Gastrocnemius medialis (tissue), 4 donors: Measurements from ENCODE around the gene ELL2.

Experiments used
- POLR2A ChIP-seq, 2 donors: fragments of 450-650 bp; IDR thresholded peaks; one replicate each; pipeline ENCODE4 v1.6.1; 2017; ENCODE audit warnings: antibody characterized with exemption in 2 of 2, mild to moderate bottlenecking in 2 of 2, moderate library complexity in 2 of 2
- TF ChIP-seq, protein P1 (sequence below), 5 experiments: fragments of 450-650 bp in 3 of 5; fragments of 200-600 bp in 2 of 5; sonication (generic) in 2 of 5; IDR thresholded peaks in 4 of 5; conservative IDR thresholded peaks in 1 of 5; 1 replicate in 4 of 5; 2 replicates in 1 of 5; pipeline ENCODE4 v1.5.1; 2016 to 2019; ENCODE audit warnings: antibody characterized with exemption in 5 of 5, mild to moderate bottlenecking in 3 of 5, moderate library complexity in 3 of 5

DNA sequence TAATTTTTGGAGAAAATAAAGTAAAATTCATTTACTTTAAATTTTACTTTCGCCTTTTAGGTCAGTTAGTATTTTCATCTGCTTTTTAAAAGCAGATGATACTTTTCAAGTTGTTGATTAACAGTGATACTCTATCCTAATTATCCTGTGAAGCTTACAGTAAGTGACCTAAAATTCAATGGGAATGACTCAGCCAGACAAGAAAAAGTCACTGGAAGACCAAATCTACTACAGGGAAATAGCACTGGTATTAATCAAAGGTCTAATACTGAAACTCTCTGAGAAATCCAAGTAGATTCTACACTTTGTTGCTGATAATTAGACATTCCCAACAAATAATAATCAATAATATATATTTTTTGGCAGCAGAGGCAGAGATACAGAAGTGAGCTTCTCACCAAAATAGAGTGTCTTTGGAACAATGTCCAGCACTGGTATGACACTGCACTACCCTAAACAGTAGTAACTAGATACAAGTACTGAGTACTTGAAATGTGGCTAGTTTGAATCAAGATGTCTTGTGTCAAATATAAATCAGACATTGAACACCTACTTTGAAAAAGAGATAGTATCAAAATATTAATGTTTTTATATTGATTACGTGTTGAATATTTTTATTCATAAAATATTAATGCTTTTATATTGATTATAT lies 22.8 kb upstream of the ELL2 start:
- TF ChIP-seq, protein P1, sequence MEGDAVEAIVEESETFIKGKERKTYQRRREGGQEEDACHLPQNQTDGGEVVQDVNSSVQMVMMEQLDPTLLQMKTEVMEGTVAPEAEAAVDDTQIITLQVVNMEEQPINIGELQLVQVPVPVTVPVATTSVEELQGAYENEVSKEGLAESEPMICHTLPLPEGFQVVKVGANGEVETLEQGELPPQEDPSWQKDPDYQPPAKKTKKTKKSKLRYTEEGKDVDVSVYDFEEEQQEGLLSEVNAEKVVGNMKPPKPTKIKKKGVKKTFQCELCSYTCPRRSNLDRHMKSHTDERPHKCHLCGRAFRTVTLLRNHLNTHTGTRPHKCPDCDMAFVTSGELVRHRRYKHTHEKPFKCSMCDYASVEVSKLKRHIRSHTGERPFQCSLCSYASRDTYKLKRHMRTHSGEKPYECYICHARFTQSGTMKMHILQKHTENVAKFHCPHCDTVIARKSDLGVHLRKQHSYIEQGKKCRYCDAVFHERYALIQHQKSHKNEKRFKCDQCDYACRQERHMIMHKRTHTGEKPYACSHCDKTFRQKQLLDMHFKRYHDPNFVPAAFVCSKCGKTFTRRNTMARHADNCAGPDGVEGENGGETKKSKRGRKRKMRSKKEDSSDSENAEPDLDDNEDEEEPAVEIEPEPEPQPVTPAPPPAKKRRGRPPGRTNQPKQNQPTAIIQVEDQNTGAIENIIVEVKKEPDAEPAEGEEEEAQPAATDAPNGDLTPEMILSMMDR (IDR thresholded peaks at IDR 0.05 in 4 of 5, conservative IDR thresholded peaks at IDR 0.05 in 1 of 5) = no peak
- TF ChIP-seq POLR2A (IDR thresholded peaks at IDR 0.05) = no peak
